MM.1S (cell line): ENCODE measurements around the gene RPS10.

ENCODE experiments used
- CTCF ChIP-seq: fragments of 300-600 bp; sonication (generic); IDR thresholded peaks from 2 replicates; pipeline ENCODE4 v1.5.1; 2016; ENCODE audit warnings: antibody characterized with exemption, low read length, mixed read lengths
- EZH2phosphoT487 ChIP-seq: fragments of 300-600 bp; sonication (generic); IDR thresholded peaks from 2 replicates; pipeline ENCODE4 v1.6.1; 2018; ENCODE audit warnings: antibody characterized with exemption, low read length

DNA sequence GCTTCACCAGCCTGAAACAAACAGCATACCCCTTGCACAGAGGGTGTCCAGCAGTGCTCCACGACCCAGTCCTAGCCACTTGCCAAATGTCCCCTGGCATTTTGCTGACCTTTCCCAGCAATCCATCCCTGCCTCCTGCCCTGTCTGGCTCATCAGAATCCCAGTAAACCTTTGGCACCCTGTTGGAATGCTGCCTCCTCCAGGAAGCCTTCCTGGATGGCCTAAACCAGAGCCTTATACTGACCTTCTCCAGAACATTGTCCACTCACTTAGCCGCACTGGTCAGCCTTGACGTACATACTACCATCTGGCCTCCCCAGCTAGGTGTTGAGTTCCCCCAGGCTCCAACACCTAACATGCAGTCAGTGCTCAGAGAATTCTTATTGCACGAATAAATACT, 38.0 kb upstream of the RPS10 start:
- TF ChIP-seq CTCF (no peak), EZH2phosphoT487 (no peak)
